ENCODE data around the gene TBC1D23.
"Not testable (repeated sequence)": the region's sequence is repeated elsewhere in the genome, so short reads cannot be mapped to it uniquely, and the experiment has no call there.

TBC1D23 gene

GRCh38 chr3:100260685-100261484 is at the start of gene TBC1D23:
Gene TBC1D23 (plus strand): TSS chr3:100260992. CDS start chr3:100261019, 27 bp downstream.
- peak; percentile 99 for DNase-seq (ENCODE audit: low read depth in 2 of 2)

- DNase-seq (ENCODE audit: low read depth in 2 of 2) = no peak
Measured at GRCh38 chr3:100213891-100214573, 46.8 kb upstream of the TBC1D23 start.

GRCh38 chr3:100214574-100214964 is 46.2 kb upstream of the TBC1D23 start:
- no peak for DNase-seq (ENCODE audit: low read depth in 2 of 2)

- DNase-seq (ENCODE audit: low read depth in 2 of 2) = no peak
Measured at GRCh38 chr3:100216713-100217112, 44.1 kb upstream of the TBC1D23 start.

- DNase-seq (ENCODE audit: low read depth in 2 of 2) = no peak
Measured at GRCh38 chr3:100221159-100221558, 39.6 kb upstream of the TBC1D23 start.

GRCh38 chr3:100225193-100225592 is 35.6 kb upstream of the TBC1D23 start:
- DNase-seq (ENCODE audit: low read depth in 2 of 2) = no peak

GRCh38 chr3:100225883-100226282 is 34.9 kb upstream of the TBC1D23 start:
- DNase-seq (ENCODE audit: low read depth in 2 of 2) = no peak

- peak in 1 of 2 experiments; percentile 30 for DNase-seq (ENCODE audit: low read depth in 2 of 2)
Measured at GRCh38 chr3:100226712-100227429, 33.9 kb upstream of the TBC1D23 start.

GRCh38 chr3:100227511-100227921 is 33.3 kb upstream of the TBC1D23 start:
- DNase-seq (ENCODE audit: low read depth in 2 of 2) = no peak

- DNase-seq (ENCODE audit: low read depth in 2 of 2) = no peak
Measured at GRCh38 chr3:100228247-100228646, 32.5 kb upstream of the TBC1D23 start.

- DNase-seq (ENCODE audit: low read depth in 2 of 2) = not testable (repeated sequence)
Measured at GRCh38 chr3:100229188-100229587, 31.6 kb upstream of the TBC1D23 start.

- no peak for DNase-seq (ENCODE audit: low read depth in 2 of 2)
Measured at GRCh38 chr3:100230710-100231109, 30.1 kb upstream of the TBC1D23 start.

GRCh38 chr3:100231668-100232067 is 29.1 kb upstream of the TBC1D23 start:
- peak in 1 of 2 experiments; percentile 38 for DNase-seq (ENCODE audit: low read depth in 2 of 2)

- DNase-seq (ENCODE audit: low read depth in 2 of 2) = no peak
Measured at GRCh38 chr3:100234364-100234763, 26.4 kb upstream of the TBC1D23 start.

- no peak for DNase-seq (ENCODE audit: low read depth in 2 of 2)
Measured at GRCh38 chr3:100238599-100238998, 22.2 kb upstream of the TBC1D23 start.

- not testable (repeated sequence) for DNase-seq (ENCODE audit: low read depth in 2 of 2)
Measured at GRCh38 chr3:100242471-100242870, 18.3 kb upstream of the TBC1D23 start.

- no peak for DNase-seq (ENCODE audit: low read depth in 2 of 2)
Measured at GRCh38 chr3:100244264-100244663, 16.5 kb upstream of the TBC1D23 start.

- no peak for DNase-seq (ENCODE audit: low read depth in 2 of 2)
Measured at GRCh38 chr3:100245136-100245535, 15.7 kb upstream of the TBC1D23 start.

- no peak for DNase-seq (ENCODE audit: low read depth in 2 of 2)
Measured at GRCh38 chr3:100245927-100246326, 14.9 kb upstream of the TBC1D23 start.

- DNase-seq (ENCODE audit: low read depth in 2 of 2) = no peak
Measured at GRCh38 chr3:100246999-100247398, 13.8 kb upstream of the TBC1D23 start.

- no peak for DNase-seq (ENCODE audit: low read depth in 2 of 2)
Measured at GRCh38 chr3:100252001-100252400, 8.8 kb upstream of the TBC1D23 start.

GRCh38 chr3:100254168-100254777 is 6.5 kb upstream of the TBC1D23 start:
- DNase-seq (ENCODE audit: low read depth in 2 of 2) = no peak
